NCI-H345 treated with DMSO at 0.1 percent for 48 hours (cell line): ENCODE measurements around the gene MAD1L1.
A peak's percentile ranks its signal among the peaks of the same experiment; 100 is the strongest.

Source experiments
- DNase-seq: peaks from one replicate; lab custom pipeline; 2025; ENCODE audit not compliant: unreplicated experiment; lab: John Stamatoyannopoulos, UW

The MAD1L1 gene

DNA sequence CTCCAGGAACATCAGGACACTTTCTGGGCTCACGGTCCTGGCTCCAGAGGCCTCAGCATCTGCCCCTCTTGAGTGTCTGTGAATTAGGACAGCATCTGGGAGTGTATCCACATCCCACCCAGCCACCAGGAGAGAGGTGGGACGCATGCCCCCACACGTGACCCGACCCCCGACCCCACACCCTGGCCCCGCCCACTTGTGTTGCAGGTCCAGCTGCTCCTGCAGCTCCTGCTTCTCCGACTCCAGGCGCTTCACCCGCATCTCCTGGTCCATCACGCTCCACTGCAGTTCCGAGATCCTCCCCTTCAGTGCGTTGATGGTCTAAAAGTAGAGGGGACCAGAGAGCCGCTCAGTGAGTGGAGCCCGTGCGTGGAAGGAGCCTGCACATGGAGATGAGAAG, 13.6 kb downstream of the MAD1L1 start:
- no peak for DNase-seq

DNA sequence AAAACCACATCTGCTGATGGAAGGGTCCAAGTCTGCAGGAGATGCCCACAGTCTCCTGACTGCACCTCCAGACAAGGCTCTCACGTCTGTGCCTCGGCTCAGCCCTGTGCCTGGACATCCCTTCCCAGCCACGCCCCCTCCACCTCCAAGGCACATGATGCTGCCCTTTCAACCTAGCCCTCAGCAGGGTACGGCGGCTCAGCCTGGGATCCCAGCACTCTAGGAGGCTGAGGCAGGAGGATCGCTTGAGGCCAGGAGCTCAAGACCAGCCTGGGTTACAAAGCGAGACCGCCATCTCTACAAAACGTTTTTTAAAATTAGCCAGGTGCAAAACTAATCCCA, 14.3 kb downstream of the MAD1L1 start:
- no peak for DNase-seq

DNA sequence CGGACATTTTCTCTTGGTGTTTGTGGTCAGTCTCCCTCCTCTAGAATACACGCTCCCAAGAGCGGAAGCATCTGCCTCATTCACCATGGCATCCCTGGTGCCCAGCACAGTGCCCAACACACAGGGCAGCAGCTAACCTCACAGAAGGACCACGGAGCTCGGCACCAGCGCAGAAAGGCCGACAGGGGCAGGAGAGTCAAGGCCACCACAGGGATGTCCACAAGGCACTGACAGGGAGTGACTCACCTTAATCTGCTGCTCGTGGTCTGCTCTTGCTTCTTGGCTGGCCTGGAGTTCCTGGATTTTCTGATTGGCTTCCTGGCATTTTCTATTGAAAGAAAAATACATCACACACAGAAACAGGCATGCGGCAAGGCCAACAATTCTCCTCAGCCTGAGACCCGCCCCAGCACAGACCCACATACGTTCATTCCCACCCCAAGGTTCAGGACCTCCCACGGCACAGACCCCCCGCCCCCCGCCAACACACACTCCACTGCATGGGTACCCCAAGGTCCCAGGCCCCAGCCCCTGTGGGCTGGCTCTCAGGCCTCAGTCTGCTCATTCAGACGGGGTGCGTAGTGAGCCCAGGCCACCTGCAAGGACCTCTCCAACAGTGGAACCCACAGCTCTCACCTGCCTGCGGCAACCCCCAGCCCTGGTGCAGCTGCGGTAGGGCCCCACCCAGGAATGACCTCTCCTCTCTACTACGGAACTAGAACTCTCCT, 14.9 kb downstream of the MAD1L1 start:
- no peak for DNase-seq

DNA sequence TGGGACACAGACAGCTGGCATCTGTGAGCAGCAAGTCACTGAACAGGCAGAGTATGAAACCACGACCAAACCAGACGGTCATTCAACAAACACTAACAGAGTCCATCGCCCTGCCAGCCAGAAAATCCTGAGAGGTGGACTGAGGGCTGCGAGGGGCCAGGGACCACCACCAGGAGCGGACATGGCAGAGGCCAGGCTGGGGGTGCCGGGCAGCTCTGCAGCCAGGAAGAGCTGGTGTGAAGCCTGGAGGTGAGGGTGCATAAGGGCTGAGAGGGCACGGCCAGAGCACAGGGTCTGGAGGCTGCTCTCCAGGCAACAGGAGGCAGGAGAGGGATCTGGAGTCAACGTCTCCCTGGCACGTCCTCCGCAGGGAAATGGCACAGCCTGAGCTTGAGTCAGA, 15.5 kb downstream of the MAD1L1 start:
- no peak for DNase-seq

DNA sequence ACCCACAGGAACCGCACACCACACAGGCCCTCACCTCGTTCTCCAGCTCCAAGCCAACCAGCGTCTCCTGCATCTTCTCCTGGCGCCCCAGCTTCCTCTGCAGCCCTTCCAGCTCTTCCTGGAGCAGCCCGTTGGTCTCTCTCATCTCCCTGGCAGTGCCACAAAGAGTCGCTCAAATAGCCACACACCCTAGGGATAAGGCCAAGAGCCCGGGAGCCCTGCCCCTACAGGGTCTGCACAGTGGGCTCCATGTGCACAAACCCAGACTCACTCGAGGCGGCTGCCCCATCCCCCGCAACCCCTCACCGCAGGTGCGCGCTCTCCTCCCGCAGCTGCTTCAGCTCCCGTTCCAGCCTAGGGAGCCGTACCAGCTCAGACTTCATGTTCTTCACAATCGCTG, 16.9 kb downstream of the MAD1L1 start:
- no peak for DNase-seq

DNA sequence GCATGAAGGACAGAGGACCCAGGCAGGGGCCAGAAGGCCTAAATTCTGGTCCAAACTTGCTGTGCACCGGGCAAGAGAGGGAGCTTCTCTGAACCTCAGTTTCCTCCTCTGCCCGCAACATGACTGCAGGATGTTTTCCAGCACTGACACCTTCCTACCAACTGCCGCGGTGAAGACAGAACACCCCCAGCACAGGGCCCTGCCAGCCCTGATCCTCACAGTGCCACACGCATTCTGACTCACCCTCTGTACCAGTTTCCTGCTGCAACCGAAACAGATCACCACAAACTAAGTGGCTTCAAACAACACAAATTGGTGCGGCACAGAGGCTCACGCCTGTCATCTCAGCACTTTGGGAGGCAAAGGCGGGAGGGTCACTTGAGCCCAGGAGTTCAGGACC, 18.1 kb downstream of the MAD1L1 start:
- DNase-seq, result no peak

DNA sequence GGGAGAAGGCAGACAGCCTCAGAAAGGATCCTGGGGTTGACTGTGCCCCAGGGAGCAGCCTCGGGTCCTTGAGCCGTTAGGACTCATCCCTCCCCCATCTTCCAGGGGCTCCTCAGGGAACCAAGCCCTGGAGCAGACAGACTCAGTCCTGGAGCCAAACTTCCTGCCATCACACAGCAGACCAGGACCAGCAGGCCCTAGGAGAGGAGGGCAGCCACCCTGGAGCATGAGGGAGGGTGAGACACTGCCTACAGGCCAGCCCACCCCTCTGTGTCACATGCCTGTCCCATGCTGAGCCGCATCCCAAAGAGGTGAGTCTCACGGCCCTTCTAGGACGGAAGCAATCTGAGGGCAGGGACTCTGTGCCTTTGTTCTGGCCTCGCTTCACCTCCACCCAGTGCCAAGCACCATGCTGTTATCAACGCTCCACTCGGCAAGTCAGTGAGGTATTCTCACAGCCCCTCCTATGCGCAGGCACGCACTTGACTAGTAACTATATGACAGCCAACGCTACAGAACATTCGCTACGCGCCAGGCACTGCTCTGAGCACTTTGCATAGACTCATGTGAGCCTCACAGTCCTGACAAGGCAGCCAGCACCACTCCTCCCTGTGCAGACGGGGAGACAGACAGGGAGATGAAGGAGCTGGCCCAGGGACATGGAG, 19.1 kb downstream of the MAD1L1 start:
- no peak for DNase-seq

DNA sequence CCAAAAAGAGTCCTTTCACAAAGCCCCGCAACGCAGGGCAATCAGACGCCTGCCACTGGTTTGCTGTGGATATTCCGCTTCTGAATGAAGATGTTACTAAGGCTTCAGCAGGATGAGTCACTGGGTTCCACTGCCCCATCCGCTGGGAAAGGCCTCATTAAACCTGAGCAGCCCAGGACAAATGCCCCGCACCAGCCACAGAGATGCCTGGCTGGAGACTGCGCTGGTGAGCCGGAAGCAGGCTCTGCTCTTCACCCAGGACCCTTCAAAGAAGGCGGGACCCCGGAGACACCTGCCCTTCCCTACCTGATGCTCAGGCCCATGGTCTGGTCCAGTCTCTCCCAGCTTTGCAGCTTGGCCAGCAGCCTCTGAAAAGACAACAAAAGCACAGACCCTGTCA, 19.8 kb downstream of the MAD1L1 start:
- no peak for DNase-seq

DNA sequence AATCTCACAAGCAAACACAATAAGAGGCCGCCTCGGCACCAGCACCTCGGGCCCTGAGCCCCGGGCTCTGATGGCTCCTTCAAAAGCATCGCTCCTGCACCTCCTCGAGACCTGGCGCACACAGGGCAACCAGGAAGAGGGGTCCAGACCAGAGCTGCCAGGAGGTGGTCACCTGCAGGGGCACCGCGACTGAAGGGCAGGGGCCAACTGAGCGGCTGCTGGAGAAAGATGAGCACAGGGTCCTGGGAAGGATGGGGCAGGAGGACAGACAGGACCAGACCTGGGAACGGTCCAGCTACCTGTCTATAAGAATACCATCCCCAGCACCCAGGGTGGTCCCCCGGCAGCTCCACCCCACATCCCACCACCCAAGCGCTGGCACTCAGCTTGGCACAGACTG, 20.8 kb downstream of the MAD1L1 start:
- DNase-seq, result no peak

DNA sequence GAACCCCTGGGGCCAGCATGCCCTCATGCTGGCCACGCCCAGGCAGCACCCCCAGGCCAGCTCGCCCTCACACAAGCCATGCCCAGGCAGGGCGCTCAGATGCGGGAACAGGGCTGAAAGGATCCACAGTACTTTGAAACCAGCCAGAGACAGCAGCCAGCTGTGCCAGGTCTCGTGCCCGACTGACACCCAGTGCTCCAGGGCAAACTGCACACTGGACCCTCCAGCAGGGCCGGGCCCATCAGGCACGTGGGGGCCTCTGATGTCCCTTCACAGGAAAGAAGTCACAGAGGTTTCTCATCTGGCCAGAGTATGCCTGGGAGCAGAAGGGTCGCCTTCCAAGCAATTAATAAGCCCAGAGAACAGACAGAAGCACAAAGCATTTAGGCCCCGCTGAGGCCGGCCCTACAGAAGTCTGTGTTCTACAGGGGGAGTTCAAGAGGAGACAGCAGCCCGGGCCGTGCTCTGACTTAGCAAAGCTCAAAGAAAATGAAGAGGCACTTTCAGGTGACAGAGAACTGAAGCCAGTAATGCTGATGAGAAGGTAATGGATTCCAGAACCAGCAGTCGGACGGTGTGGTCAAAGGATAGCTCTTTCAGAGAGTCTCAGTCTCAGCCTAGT, 21.4 kb downstream of the MAD1L1 start:
- no peak for DNase-seq

DNA sequence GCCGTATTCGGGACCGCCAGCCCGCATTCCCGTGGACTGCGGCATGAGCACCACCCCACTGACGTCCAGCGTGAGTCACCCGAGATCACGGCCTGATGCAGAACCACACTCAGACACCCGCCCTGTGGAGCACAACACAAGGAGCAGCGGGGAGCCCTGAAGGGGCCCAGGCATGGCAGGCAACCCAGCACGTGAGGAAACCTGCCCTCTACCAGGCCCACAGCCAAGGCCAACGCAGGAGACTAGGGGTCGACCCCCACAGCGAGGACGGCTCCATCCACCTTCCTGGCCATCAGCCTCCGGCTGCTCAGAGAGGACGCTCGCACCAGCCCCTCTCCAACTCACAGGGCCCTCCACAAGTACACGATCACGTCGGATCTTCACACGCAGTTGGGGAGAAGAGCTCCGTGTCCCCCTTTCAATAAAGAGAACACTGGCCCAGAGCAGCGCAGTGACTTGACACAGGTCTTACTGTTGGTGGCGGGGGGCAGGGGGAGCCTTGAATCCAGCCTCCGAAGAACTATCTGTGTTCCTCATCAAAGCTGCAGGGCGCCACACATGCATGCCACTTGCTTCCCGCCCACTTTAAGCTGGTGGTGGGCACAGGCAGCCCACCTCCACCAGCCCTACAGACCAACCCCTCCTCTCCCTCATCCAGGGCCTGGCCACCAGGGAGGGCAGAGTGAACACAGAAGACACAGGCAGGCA, 22.0 kb downstream of the MAD1L1 start:
- DNase-seq, result no peak

DNA sequence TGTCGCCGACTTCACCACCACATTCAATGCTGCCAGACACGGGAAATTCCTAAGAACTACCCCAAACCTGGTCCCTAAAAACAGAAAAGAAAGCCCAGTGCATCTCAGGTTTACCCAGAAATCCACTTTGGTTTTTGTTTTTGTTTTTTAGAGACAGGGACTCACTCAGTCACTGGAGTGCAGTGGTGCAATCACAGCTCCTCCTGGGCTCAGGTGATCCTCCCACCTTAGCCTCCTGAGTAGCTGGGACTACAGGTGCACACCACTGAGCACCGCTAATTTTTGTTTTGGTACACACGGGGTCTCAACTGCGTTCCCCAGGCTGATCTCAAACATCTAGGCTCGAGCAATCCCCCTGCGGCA, 22.8 kb downstream of the MAD1L1 start:
- no peak for DNase-seq

DNA sequence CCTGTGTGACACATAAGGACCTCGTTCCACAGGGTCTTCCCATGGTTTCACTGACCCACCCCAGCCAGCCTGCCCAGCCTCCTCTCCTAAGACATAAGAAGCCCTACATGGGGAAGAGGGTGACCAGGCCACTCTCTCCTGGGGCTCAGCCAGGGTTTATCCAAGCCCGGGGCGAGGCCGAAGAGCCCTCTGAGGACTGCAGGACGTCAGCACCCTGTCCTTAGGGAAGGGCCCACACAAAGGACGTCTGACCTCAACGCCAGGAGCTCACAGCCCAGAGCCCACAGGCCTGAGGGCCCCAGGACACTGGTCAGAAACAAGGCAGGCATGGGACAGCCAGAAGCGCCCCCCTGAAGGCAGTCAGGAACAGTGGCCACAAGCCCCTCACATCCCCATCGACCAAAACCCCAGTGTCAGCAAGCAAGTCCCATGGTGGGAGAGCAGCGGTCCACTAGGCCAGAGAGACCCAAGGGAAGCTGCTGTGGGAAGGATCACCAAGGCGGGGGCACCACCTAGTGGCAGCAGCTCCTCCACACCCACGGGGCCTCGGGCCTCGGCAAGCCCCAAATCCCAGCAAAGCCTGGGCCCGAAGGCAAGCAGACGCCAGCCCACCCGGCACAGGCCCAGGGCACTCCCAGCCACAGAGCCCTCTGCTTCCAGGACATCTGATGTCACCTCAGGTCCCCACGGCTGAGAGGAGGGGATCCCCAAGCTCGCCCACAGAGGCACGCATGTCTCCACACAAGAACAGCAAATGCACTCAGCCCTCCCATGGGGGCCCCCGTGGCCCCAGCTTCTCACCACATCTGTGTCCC, 23.4 kb downstream of the MAD1L1 start:
- peak; percentile 14 for DNase-seq

DNA sequence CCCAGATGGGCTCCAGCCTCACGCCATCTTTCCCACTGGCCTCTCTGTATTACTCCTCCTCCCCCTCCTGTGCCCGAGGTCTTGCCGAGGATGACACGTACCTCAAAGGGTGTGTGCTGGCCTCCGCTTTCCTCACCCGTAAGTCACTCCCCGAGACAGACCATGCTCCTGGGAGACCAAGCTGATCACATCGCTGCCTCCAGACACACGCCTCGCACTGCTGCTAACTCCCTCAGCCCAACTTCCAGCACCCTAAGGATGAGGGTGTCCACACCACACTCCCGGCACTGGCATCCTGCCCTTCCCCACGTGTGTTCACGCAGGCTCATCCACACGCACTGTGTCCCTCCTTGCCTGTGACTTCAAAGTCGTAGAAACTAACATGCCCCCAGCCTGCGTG, 24.0 kb downstream of the MAD1L1 start:
- DNase-seq, result no peak

DNA sequence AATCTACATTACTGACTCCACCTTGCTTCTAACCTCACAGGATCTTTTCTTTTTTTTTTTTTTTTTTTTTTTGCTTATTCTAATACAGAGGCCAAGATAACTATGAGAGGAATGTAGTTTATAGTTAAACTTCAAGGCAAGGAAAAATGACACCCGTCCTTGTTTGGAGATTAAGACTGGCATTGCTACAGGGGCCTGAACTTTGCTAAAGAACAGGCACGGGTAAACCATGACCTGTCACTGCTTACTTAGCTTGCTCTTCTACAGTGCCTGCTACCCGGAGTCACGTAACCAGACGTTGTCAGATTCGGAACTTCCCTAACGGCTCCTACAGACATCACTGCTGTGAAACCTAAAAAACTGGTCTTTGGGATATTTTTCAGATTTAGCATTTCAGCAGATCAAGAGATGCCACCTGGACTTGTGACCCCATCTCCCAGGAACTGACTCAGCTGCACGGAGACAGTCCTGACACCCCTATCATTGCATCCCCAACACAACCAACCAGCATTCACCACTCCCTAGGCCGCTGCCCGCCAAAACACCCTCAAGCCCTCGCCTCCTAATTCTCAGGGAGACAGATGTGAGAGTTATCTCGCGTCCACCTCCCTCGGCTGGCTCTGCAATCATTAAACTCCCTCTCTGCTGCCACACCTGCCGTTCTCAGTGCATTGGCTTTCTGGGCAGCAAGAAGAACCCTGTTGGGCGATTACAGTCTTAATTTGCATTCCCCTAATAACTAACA, 27.5 kb downstream of the MAD1L1 start:
- DNase-seq, result no peak

DNA sequence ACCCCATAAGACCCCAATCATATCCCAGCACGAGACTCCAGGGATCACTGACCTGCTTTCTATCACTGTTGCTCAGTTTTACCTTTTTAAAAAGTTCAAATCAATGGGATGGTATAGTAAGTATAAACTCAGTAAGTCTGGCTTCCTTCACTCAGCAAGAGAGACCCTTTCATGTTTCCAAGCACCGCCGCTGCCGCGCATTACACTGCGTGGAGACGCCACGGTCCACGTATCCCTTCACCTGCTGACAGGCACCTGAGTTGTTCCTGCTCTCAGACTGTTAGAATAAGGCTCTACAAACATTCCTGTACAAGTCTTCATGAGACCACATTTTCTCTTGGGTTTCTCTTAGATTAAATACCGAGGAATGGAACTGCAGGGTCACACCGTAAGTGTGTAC, 28.3 kb downstream of the MAD1L1 start:
- DNase-seq, result no peak

DNA sequence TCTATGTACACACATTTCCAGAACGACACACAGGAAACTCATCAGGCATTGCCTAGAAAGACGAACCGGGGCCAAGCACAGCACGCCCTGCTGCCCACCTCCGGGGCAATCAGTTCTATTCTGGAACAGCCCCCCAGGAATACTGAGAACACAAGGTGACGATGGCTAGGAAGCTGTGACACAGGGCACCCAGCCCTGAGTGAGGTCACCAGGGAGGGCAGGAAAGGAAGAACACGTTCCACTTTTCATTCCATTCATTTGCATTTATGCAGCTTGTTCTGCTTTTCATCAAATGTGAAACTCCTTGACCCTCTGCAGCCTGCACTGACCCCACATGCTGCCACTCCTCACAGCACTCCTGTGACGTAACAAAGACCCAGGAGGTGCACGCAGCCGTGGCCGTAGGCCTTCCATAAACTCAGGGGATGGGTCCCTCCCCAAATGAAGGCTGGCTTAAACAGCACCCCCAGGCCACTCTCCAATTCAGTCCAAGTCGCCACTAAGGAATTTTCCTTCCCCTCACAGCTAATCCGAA, 28.9 kb downstream of the MAD1L1 start:
- no peak for DNase-seq

DNA sequence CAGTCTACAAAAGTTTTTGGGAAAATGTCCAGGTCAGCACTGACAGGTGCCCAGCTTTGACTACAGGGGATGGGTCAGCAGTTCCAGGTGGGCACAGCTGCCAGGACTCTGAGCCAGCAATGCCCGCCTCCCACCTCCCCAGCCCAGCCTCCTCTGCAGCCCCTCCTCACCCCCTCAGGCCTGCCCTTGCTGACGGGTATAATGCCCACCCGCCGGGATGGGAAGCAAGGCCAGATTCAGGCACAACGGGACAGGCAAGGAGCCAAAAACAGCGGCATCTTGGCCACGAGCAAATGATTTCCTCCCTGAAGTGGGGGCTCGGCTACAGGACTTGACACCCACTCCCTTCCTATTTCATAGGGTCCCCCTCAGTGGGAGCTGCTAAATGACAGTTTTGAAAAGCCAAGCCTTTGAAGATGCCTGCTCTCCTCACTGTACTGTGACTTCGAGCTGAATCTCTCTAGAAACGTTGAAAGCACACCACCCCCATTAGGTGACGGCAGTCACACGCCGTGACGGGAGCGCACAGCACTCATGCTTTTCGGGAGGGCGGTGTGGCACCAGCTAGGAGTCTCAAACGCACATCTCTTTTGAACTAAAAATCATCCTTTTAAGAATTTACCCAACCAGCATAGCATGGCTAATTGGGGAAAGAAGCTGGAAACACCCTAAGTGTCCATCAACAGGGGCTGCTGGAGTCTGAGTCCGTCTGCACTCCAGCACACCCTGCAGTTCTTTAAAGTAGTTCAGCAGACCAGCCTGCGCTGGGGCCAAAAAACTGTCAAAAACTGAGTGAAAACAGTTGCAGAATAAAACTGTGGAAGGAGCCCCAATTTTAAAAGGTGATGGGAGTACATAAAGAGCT, 29.6 kb downstream of the MAD1L1 start:
- no peak for DNase-seq

DNA sequence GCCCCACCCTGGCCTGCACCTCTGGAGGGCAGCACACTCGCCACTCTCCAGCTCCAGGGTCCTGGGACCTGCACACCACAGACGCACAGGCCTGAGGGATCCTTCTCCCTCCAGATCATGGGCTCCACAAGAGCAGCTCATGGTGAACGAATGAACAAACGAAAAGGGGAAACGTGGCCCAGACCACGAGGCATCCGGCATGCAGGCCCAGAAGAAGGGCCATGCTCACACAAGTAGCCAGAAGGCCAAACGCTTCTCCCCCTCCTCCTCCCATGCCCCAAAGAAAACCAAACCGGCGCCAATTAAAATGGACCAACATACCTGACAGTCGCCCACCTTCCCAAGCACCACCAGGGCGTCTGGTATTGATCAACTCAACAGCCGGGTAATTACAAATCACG, 30.4 kb downstream of the MAD1L1 start:
- DNase-seq, result no peak
